Large intestine (tissue), 3 donors: Measurements from ENCODE around the gene RFWD3. TPM values are rescaled to one million over a fixed set of nuclear protein-coding genes. Genes with fewer than 3 reads are reported as not detected.
A peak's percentile ranks its signal among the peaks of the same experiment; 100 is the strongest.
"Not testable (repeated sequence)": the region's sequence is repeated elsewhere in the genome, so short reads cannot be mapped to it uniquely, and the experiment has no call there.

Experiments used
- DNase-seq, 2 donors: peaks; one replicate each; pipeline versions ENCODE4 v3.0.0 to v3.0.0-alpha.2; 2013
- H3K27ac ChIP-seq: one replicate; pipeline ENCODE4 v1.5.1; 2013; ENCODE audit warnings: low read length
- H3K27me3 ChIP-seq: 2 replicates; pipeline ENCODE4 v1.6.1; 2013; ENCODE audit warnings: low read length; ENCODE audit not compliant: control insufficient read depth, insufficient read depth
- H3K36me3 ChIP-seq: 2 replicates; pipeline ENCODE4 v1.6.1; 2013; ENCODE audit warnings: low read length; ENCODE audit not compliant: control insufficient read depth, insufficient read depth
- H3K4me1 ChIP-seq: one replicate; pipeline ENCODE4 v1.6.1; 2013; ENCODE audit warnings: low read length; ENCODE audit not compliant: control insufficient read depth, insufficient read depth
- H3K4me3 ChIP-seq: one replicate; pipeline ENCODE4 v1.5.1; 2013; ENCODE audit warnings: low read length
- H3K9me3 ChIP-seq: one replicate; pipeline ENCODE4 v1.6.1; 2013; ENCODE audit warnings: mild to moderate bottlenecking, low read depth, low read length, moderate library complexity; ENCODE audit not compliant: control insufficient read depth
- WGBS: methylation state at CpG from one replicate; pipeline ENCODE4 v1.1.5; 2013; ENCODE audit warnings: low lambda C conversion rate; ENCODE audit not compliant: insufficient coverage; 5-methylcytosine and 5-hydroxymethylcytosine counted together
- polyA plus RNA-seq: library from polyadenylated mRNA; unstranded; fragments of 120-200 nt; gene quantifications from one replicate; pipeline ENCODE4 v1.2.1, GENCODE V29; 2013

RFWD3 gene
- polyA plus RNA-seq, 1 donor, result 19.7 TPM

DNA sequence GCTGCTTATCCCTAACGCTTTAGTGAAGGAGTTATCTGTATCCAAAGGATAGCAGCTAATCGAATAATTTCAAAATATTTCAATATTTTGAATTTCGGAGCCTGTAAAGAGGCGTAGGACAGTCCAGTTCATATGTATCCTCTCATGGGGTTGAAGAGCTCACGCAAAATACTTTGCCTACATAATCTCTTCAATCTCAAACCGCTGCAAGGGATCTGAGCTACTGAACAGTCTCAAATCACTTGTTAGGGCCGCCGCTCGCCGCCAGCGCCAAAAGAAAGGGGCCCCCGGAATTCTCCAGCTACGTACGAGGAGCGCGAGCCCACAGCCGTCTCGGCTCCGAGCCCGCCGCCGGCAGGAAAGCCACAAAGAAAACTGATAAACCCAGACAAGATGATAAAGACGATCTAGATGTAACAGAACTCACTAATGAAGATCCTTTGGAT is 601 bp upstream of the RFWD3 start:
- Histone ChIP-seq H3K9me3 (no peaks in the 10 kb centered on the region), H3K4me3 (peak overlapping the region; percentile 91), H3K36me3 (peaks cover 31% of the 10 kb centered on the region), H3K27me3 (no peaks in the 10 kb centered on the region), H3K27ac (peak overlapping the region; percentile 7), H3K4me1 (no peaks in the 10 kb centered on the region)
- WGBS, result 0% methylated on average over 3 of the region's 23 CpGs
- peak in 1 of 2 donors; percentile 62 for DNase-seq

DNA sequence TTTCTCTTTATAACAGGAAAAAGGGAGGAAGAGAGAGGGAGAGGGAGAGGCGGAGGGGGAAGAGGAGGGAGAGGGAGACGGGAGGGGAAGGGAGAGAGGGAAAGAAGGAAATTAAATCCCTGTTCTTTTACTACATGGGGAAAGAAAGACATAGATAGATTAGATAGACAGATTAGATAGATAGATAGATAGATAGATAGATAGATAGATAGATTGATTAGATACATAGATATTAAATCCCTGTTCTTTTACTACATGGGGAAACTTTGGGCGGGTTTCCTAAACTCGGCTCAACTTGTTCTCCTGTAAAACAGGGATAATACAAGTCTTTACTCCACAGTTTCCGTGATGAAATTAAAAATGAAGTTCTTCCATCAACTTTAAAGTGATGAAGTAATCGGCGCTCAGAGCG is 661 bp downstream of the RFWD3 start:
- Histone ChIP-seq H3K36me3 (peaks cover 30% of the 10 kb centered on the region), H3K4me1 (no peaks in the 10 kb centered on the region), H3K9me3 (no peaks in the 10 kb centered on the region), H3K27me3 (no peaks in the 10 kb centered on the region), H3K4me3 (peak overlapping the region; percentile 91), H3K27ac (peak overlapping the region; percentile 73)
- 13% methylated on average over 4 of the region's 8 CpGs for WGBS
- DNase-seq, result no peak

GRCh38 chr16:74661064-74661463 is 5.6 kb downstream of the RFWD3 start:
- Histone ChIP-seq H3K9me3 (no peaks in the 10 kb centered on the region), H3K4me3 (no peak overlapping the region), H3K27ac (no peak overlapping the region), H3K36me3 (peaks cover 67% of the 10 kb centered on the region), H3K27me3 (no peaks in the 10 kb centered on the region), H3K4me1 (no peaks in the 10 kb centered on the region)
- WGBS, result no CpG with 5 or more reads among the region's 5 CpGs
- DNase-seq, result no peak

DNA sequence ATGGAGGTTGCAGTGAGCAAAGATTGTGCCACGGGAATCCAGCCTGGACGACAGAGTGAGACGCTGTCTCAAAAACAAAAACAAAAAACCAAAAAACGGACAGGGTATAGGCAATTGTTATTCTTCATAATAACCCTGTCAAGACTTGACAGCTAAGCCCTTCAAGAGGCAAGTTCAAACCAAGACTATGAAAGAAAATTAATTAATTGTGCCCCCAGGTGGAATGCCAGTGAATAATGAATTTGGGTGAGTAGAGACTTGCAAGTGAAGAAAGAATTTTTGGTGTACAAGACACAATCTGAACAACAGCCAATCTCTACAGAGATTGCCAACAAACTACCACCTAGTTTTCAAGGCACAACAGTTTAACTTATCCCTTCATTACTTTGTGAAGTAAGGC is 6.3 kb downstream of the RFWD3 start:
- Histone ChIP-seq H3K9me3 (no peaks in the 10 kb centered on the region), H3K27me3 (no peaks in the 10 kb centered on the region), H3K36me3 (peaks cover 69% of the 10 kb centered on the region), H3K27ac (no peak overlapping the region), H3K4me1 (no peaks in the 10 kb centered on the region), H3K4me3 (no peak overlapping the region)
- DNase-seq, result no peak
- WGBS, result 88% methylated on average over 2 of the region's 4 CpGs

DNA sequence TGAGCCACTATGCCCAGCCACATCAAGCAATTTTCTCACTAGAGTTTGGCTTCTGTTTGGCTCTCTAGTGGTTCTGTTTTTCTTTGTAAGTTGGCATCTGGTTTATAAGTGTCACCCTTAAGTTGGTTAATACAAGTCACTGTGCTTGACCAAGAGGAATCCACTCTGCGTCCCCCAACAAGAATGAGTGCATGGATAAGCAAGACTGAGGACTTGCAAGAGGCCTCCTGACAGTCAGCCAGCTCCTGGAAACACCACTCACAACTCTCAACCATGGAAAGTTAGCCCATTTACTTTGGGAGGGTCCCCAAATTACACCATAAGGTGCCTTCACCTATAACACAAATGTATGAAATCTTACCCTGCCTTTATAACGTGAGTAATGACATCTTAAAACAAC is 7.6 kb downstream of the RFWD3 start:
- Histone ChIP-seq H3K27ac (no peak overlapping the region), H3K4me3 (no peak overlapping the region), H3K36me3 (peaks cover 63% of the 10 kb centered on the region), H3K27me3 (no peaks in the 10 kb centered on the region), H3K4me1 (no peaks in the 10 kb centered on the region), H3K9me3 (no peaks in the 10 kb centered on the region)
- WGBS, result no CpG with 5 or more reads among the region's 2 CpGs
- no peak for DNase-seq

DNA sequence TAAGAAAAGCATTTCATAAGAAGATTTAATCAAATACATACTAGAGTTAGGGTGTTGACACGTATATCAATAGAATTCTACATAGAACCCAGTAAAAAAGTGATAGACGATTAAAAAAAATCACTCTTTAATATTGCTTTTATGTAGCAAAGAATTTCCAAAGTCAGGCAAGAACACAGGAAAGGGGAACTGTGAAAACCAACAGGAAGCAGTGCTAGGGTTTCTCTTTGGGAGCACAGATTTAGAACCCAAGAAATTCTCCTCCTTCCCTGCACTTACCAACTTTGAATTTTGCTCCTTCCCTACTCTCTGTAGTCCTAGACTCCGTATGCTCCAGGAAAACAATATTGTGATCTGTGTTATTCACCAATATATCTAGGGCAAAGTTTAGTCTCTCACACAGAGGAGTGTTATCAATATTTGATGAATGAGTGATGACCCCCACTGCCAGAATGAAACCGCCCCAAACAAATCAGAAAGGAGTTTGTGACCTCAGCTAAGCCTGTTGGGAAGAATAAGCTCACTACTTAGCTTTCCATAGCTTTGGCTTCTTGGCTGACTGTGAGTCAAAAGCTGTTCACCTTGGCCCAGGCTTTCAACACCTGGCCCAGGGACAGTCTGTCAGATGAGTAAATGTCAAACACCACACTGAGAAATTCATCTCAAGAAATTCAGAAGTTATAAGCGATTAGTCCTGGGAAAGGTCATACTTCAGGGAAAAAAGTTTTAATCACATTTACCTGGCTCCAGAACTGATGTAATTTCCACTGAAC is 8.6 kb downstream of the RFWD3 start:
- Histone ChIP-seq H3K9me3 (no peaks in the 10 kb centered on the region), H3K27me3 (no peaks in the 10 kb centered on the region), H3K36me3 (peaks cover 57% of the 10 kb centered on the region), H3K4me1 (no peaks in the 10 kb centered on the region), H3K27ac (no peak overlapping the region), H3K4me3 (no peak overlapping the region)
- whole genome bisulfite sequencing, result 100% methylated on average over 1 of the region's 5 CpGs
- DNase-seq, result no peak

DNA sequence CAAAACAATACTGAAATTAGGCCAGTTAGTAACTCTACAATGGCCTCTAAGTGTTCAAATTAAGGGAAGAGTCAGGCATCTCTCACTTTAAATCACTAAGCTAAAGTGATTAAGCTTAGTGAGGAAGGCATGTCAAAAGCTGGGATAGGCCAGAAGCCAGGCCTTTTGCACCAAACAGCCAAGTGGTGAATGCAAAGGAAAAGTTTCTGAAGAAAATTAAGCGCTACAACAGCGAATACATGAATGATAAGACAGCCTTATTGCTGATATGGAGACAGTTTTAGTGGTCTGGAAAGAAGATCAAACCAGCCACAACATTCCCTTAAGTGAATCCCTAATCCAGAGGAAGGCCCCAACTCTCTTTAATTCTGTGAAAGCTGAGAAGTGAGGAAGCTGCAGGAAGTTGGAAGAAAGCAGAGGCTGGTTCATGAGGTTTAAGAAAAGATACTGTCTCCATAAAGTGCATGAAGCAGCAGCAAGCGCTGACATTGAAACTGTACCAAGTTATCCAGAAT is 12.1 kb downstream of the RFWD3 start:
- WGBS, result no CpG with 5 or more reads among the region's 3 CpGs
- no peaks in the 10 kb centered on the region for H3K4me1 ChIP-seq
- H3K27me3 ChIP-seq, result no peaks in the 10 kb centered on the region
- DNase-seq, result no peak
- no peak overlapping the region for H3K27ac ChIP-seq
- no peaks in the 10 kb centered on the region for H3K9me3 ChIP-seq
- H3K4me3 ChIP-seq, result no peak overlapping the region
- peaks cover 53% of the 10 kb centered on the region for H3K36me3 ChIP-seq

DNA sequence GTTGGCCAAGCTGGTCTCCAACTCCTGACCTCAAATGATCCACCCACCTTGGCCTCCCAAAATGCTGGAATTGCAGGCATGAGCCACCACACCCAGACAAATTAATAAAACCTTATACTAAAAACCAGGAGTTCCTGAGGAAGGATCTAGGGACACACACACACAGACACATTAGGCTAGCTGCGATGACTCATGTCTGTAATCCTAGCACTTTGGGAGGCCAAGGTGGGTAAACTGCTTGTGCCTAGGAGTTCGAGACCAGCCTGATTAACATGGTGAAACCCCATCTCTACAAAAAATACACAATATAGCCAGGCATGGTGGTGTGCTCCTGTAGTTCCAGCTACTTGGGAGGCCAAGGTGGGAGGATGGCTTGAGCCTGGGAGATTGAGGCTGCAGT is 13.8 kb downstream of the RFWD3 start:
- not testable (repeated sequence) for H3K4me1 ChIP-seq, H3K9me3 ChIP-seq, H3K27me3 ChIP-seq, H3K27ac ChIP-seq, DNase-seq, H3K4me3 ChIP-seq
- no CpG with 5 or more reads among the region's 2 CpGs for WGBS
- peaks cover 46% of the 10 kb centered on the region for H3K36me3 ChIP-seq

- WGBS, result 80% methylated on average over 1 of the region's 1 CpG
- Histone ChIP-seq H3K4me1 (no peaks in the 10 kb centered on the region), H3K9me3 (no peaks in the 10 kb centered on the region), H3K27ac (no peak overlapping the region), H3K27me3 (no peaks in the 10 kb centered on the region), H3K4me3 (no peak overlapping the region), H3K36me3 (peaks cover 47% of the 10 kb centered on the region)
- no peak for DNase-seq
These were observed 14.4 kb downstream of the RFWD3 start for GRCh38 chr16:74652249-74652648.

- Histone ChIP-seq H3K4me1 (no peaks in the 10 kb centered on the region), H3K27me3 (no peaks in the 10 kb centered on the region), H3K4me3 (no peak overlapping the region), H3K36me3 (peaks cover 46% of the 10 kb centered on the region), H3K9me3 (no peaks in the 10 kb centered on the region), H3K27ac (no peak overlapping the region)
- DNase-seq, result no peak
- no CpG with 5 or more reads among the region's 2 CpGs for WGBS
These were observed 14.8 kb downstream of the RFWD3 start for GRCh38 chr16:74651841-74652240.
